Vagina (tissue), 2 donors: ENCODE measurements around the gene PRC1.

Source experiments
- POLR2A ChIP-seq, 2 donors: fragments of 450-650 bp; IDR thresholded peaks; one replicate each; pipeline ENCODE4 v1.6.1; 2017; ENCODE audit warnings: antibody characterized with exemption in 2 of 2, mild to moderate bottlenecking in 2 of 2, moderate library complexity in 2 of 2
- POLR2AphosphoS5 ChIP-seq, 2 donors: sonication (generic); formaldehyde crosslinking; IDR thresholded peaks; one replicate each; pipeline ENCODE4 v1.9.0; 2017; ENCODE audit warnings: antibody characterized with exemption in 2 of 2, mild to moderate bottlenecking in 2 of 2, low read depth in 1 of 2; ENCODE audit not compliant: insufficient read depth in 1 of 2

- no peak for TF ChIP-seq POLR2AphosphoS5 (IDR thresholded peaks at IDR 0.05; ENCODE audit: insufficient read depth in 1 of 2, low read depth in 1 of 2)
- TF ChIP-seq POLR2A (IDR thresholded peaks at IDR 0.05): no peak
Observed at GRCh38 chr15:90966262-90966661, 28.1 kb downstream of the PRC1 start.
